Measurements from ENCODE around the gene CSF2RB.

- TF ChIP-seq CTCF (IDR thresholded peaks at IDR 0.05) (no peak), POLR2A (IDR thresholded peaks at IDR 0.05) (no peak)
Measured at GRCh38 chr22:36938886-36939285, 25.5 kb downstream of the CSF2RB start.

Measured in right lobe of liver (tissue), 4 donors.